ENCODE data around the gene ADCYAP1R1.

ADCYAP1R1 gene

GRCh38 chr7:31044529-31044928, 7.6 kb upstream of the ADCYAP1R1 start:
- no peak for DNase-seq

GRCh38 chr7:31046723-31047122, 5.4 kb upstream of the ADCYAP1R1 start:
- DNase-seq, result no peak

- no peak for DNase-seq
Observed at GRCh38 chr7:31047313-31048146, 4.6 kb upstream of the ADCYAP1R1 start.

DNA sequence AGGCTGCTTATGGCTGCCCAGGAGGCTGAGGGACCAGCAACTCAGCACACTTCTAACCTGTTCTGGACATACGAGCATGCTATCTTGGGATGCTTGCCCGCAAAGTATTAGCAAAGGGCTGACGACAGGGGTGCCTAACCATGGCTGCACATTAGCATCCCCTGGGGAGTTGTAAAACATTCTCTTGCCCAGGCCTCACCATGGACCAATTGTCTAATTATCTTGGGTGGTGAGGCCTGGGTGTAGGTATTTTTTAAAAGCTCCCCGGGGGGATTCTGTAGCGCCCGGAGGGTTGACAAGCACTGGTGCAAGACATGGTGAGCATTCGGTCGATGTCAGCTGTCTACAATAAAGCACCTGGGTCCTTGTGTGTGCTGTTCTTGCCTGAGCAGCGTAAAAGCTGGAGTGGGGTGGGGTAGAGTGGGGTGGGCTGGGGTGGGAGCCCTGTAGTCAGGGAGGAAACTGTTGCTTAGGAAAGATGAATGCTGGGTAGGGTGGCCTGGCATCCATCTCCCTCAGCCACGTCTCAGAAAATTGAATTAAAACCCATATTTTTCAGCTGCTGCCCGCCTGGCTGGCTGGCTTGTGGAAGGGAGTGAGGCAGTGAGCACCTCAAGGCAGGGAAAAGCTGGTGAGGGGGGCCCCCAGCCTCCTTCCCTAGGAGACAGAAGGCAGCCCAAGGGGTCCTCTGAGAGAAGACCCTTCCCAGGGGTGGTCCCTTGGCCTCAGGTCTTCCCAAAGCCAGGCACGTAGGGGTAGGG, 2.9 kb upstream of the ADCYAP1R1 start:
- DNase-seq, result no peak

GRCh38 chr7:31052487-31052840, 356 bp downstream of the ADCYAP1R1 start:
- DNase-seq, result no peak

- DNase-seq, result no peak
Observed at GRCh38 chr7:31052841-31053601, 913 bp downstream of the ADCYAP1R1 start.

DNA sequence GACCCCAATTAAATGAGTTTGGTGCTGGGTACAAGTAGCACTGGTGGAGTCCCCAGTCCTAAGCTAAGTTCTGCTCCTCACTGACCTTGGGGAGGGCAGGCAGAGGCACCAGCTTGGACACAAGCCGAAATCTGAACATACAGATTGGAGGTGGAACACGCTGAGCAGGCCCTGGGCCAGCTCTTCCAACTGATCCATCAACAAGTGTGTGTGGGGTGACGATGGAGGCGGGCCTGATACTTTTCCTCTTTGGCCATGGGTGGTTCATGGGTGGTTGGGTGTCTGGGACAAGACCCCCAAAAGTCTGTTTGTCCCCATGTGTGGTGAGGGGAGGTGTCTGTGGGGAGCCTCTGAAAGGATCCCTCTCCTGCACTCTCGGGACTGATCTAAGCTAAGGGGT, 1.9 kb downstream of the ADCYAP1R1 start:
- no peak for DNase-seq

DNA sequence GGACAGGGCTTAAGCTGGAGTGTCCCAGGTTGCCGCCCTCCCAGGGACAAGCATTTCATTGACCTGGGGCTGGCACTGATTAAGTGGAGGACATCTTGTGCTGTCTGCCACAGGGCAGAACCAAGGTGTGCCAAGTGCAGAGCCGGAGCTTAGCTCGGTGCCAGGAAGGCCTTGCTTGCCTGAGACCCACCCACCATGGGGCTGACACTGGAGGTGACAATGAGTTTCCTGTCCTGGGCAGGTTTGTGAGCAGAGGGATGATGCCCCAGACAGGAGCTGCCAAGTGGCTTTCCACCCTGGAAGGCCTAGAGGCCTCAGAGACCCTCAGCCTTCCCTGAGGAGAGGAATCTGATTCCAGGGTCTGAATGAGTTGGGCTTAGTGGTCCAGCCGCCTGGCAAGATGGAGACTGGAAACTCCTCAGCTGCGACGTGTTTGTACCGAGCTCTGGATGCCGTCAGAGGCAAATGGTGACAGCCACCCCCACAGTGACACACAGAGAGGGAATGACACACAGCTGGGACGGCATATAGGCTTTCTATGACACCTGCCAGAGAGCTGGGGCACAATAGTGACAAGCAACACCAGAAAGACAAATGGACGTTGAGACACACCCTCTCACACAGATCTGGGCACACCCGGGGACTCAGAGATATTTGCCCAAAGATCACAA, 2.6 kb downstream of the ADCYAP1R1 start:
- no peak for DNase-seq

GRCh38 chr7:31055471-31055870, 3.4 kb downstream of the ADCYAP1R1 start:
- no peak for DNase-seq

DNA sequence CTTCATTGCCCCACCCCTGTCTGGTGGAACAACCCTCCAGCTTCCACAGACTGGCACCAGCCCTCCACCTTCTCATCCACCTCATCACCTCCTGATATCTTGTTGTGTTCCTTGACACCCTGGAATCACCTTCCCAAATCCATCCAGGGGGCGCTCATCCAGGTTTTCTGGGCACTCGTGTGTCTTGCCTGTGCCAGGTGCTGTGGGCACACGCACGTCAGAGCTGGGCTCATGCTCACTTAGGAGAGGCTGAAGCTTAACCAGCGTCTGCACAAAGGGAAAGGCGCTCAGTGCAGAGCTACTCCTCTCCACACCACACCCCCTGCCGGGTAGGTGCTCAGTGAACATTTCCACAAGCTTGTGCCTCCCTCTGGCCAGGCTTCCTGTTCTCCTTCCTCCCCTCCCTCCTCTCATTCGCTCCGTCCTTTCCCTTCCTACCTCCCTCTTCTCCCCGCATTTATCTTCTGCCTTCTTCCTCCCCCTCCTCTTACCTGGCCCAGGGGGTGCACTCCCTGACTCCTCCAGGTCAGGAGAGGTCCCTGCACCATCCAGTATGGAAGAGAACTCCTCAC, 4.8 kb downstream of the ADCYAP1R1 start:
- DNase-seq, result no peak

- peak; percentile 55 for DNase-seq
Observed at GRCh38 chr7:31058122-31058521, 6.0 kb downstream of the ADCYAP1R1 start.

DNA sequence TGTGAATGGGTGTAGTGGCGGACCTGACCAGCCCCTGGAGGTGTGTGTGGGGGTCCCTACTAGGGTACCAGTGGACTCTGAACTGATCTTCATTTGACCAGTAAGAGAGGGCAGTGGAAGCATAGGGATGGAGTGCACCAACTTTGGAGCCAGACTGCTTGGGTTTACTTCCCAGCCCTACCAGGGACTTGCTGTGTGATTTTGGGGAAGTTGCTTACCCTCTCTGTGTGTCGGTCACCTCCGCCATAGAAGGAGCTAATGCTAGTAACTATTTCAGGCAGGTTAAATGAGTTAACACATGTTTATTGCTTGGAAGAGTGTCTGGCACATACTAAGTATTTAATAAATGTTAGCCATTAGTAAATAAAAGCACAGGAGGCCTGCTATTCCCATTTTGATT, 6.6 kb downstream of the ADCYAP1R1 start:
- DNase-seq, result no peak

- DNase-seq, result no peak
Observed at GRCh38 chr7:31059551-31059950, 7.4 kb downstream of the ADCYAP1R1 start.

DNA sequence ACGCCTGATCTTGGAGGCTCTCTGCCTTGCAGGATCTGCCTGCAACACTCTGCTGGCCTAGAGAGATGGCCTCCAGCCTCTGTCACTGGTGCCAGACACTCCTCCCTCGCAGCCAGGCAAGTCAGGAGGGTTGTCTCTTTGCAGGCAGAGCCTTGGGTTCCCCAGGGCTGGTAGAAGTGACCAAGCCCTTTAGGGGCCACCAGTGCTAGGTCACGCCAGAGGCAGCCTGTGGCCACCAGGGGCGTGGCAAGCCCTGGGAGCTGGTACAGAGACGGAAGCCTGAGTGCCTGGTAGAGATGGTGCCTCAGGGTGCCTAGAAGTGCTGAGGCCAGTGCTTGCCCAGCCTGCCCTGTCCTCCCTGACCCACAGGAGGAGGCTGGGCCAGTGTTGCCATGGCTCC, 9.1 kb downstream of the ADCYAP1R1 start:
- no peak for DNase-seq

DNA sequence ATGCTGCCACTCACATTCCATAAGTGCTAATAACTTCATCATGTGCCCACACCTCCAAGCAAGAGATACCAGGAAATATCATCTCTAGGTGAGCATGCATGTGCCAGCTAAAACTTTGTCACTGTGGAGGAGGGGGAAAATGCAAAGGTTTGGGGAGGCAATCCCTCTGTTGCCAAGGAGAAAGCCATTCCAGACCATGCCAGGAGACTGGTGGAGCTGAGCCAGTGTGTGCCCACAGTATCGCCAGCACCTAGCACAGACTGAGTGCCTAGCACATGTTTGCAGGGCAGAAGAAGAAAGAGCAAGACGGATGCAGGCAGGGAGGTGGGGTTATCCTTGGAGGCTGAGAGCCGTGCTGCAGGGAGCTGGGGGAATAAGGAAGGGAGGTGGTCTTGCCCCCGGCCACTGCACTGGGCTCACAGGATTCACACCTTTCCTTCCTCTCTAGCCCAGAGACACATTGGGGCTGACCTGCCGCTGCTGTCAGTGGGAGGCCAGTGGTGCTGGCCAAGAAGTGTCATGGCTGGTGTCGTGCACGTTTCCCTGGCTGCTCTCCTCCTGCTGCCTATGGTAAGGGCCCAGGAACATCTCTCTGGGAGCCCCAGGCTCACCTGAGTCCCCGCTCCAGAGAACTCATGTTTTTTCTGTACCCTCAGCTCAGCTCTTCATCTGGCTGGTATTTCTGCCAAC, 10.8 kb downstream of the ADCYAP1R1 start:
- DNase-seq, result no peak

DNA sequence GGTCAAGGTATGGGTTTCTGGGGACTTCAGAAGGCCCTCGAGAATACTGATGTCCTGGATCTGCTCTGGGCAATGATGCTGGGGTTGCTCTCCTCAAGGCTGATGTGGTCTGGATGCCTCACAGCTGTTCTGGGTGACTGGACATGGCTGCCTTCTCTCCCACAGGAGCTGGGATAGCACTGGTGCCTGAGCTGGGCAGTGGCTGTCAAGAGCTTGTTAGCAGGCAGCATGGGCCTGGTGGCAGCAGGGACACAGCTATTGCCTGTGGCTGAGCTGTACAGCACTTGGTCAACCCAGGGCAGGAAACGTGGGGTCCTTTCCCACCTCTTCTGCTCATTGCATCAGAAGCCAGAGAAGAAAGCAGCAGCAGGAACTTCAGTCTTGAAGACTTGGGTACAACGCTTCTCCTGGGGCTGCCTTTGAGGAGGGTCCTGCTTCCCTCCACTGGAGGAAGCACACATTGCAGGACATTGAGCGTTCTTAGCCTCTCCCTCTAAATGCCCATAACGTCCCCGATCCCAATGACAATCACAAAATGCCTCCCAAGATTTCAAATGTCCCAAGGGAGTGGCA, 13.0 kb downstream of the ADCYAP1R1 start:
- DNase-seq, result no peak

DNA sequence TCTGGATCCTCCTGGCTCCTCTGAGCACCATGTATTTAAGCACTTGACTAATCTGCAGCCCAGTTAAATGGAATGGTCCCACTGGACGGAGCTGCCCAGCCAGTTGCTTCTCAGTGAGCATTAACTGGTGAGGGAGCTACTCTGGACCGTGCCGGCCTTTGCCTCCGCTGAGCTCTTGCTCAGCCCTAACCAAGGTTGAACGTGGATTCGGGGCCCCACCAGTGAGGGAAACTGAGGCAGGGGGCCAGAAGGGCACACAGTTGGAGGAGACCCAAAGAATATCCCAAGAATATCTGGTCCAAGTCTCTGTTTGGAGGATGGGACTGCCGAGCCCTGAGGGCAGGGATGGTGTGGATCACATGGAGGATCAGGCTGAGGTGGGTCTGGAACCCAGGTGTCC, 13.7 kb downstream of the ADCYAP1R1 start:
- no peak for DNase-seq

DNA sequence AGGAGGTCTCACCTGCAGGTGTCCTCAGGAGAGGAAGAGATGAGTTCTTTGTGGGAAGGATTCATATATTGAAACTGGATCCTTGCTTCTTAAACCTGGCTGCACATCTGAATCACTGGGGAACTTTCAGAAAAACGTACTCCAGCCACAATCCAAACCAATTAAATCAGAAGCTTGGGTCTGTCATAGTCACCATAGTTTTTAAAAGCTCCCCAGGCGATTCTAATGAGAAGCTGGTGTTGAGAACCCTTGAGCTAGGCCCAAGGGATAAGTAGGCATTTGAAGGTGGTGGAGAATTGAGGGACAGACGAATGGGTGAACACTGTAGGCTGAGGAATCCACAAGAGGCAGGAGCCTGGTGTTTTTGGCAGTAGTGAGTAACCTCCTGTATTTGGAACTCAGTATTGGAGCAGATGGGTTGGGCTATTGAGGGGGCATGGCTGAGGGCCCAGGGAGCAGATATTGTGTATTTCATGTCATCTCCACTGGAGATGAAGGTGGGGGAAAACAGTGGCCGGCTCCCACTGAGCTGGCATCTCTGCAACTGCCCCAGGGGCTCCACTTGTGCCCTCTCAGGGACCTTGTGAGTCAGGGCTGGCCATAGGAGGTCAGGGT, 14.5 kb downstream of the ADCYAP1R1 start:
- no peak for DNase-seq

DNA sequence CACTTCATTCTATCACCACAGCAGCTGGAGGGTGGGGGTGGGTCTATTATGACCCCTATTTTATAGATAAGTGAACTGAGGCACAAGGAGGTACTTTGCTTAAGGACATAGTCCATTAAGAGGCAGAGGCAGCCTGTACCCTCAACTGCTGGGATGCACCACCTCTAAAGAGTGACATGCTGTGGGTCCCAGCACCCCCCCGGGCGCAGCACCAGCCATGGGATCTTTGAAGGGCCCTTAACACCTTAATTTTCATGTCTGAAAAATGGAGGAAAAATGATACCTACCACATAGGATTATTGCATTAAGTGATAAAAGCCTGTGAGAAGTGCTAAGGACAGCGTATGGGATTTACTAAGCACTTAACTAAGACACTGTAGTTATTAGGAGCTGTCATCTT, 15.4 kb downstream of the ADCYAP1R1 start:
- no peak for DNase-seq

DNA sequence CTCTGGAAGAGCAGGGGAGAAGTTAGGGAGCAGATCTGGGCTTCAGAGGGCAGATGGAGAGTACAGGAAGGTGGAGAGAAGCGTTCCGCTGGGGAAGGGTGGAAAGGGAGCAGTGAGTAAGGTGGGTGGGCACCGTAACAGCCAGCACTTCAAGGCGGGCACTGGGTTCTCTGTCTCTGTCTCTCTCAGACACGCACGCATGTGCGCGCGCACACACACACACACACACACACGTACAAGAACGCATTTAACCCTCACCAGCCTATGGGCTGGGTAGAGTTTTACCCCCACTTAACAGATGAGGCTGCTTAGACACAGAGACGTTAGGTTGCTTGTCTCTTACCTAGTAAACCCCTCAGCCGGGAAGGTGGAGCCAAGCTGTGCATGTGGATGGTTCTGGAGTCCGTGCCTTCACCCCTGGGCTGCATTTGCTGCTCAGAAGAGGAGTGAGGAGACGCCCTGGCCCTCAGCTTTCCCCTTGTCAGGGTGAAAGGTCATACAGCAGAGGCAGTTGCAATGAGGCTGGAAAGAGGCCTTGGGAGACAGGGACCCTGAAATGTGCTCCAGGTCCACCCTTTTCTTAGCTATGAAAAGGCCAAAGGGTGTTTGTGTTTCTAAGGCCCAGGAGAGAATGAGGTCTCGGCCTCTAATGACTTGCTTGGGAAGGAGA, 16.0 kb downstream of the ADCYAP1R1 start:
- no peak for DNase-seq

All from fibroblast of upper back skin (primary cell).